Gastrocnemius medialis (tissue), 4 donors: ENCODE measurements around the gene MYH10.

ENCODE experiments used
- POLR2A ChIP-seq, 2 donors: fragments of 450-650 bp; IDR thresholded peaks; one replicate each; pipeline ENCODE4 v1.6.1; 2017; ENCODE audit warnings: antibody characterized with exemption in 2 of 2, mild to moderate bottlenecking in 2 of 2, moderate library complexity in 2 of 2
- TF ChIP-seq, protein P1 (sequence below), 5 experiments: fragments of 450-650 bp in 3 of 5; fragments of 200-600 bp in 2 of 5; sonication (generic) in 2 of 5; IDR thresholded peaks in 4 of 5; conservative IDR thresholded peaks in 1 of 5; 1 replicate in 4 of 5; 2 replicates in 1 of 5; pipeline ENCODE4 v1.5.1; 2016 to 2019; ENCODE audit warnings: antibody characterized with exemption in 5 of 5, mild to moderate bottlenecking in 3 of 5, moderate library complexity in 3 of 5

- TF ChIP-seq, protein P1, sequence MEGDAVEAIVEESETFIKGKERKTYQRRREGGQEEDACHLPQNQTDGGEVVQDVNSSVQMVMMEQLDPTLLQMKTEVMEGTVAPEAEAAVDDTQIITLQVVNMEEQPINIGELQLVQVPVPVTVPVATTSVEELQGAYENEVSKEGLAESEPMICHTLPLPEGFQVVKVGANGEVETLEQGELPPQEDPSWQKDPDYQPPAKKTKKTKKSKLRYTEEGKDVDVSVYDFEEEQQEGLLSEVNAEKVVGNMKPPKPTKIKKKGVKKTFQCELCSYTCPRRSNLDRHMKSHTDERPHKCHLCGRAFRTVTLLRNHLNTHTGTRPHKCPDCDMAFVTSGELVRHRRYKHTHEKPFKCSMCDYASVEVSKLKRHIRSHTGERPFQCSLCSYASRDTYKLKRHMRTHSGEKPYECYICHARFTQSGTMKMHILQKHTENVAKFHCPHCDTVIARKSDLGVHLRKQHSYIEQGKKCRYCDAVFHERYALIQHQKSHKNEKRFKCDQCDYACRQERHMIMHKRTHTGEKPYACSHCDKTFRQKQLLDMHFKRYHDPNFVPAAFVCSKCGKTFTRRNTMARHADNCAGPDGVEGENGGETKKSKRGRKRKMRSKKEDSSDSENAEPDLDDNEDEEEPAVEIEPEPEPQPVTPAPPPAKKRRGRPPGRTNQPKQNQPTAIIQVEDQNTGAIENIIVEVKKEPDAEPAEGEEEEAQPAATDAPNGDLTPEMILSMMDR (IDR thresholded peaks at IDR 0.05 in 4 of 5, conservative IDR thresholded peaks at IDR 0.05 in 1 of 5): no peak
- no peak for TF ChIP-seq POLR2A (IDR thresholded peaks at IDR 0.05)
Observed at GRCh38 chr17:8487743-8488142, 142.8 kb downstream of the MYH10 start.
